Gastrocnemius medialis (tissue), 4 donors: ENCODE measurements around the gene TOMM7. TPM values are rescaled to one million over a fixed set of nuclear protein-coding genes. Genes with fewer than 3 reads are reported as not detected.
"Not testable (repeated sequence)": the region's sequence is repeated elsewhere in the genome, so short reads cannot be mapped to it uniquely, and the experiment has no call there.

ENCODE experiments used
- ATAC-seq, 2 donors: fragments of 150-250 bp; one replicate each; pipeline ENCODE4 v1.9.1; 2016
- DNase-seq, 2 donors: peaks; one replicate each; pipeline ENCODE4 v3.0.0-alpha.2; 2019
- H3K27ac ChIP-seq, 4 donors: fragments of 200-600 bp; sonication (generic); 1 replicate in 1 of 4; 2 replicates in 3 of 4; pipeline ENCODE4 v1.5.1; 2016 to 2018; ENCODE audit warnings: mild to moderate bottlenecking in 2 of 4, moderate library complexity in 1 of 4
- H3K27me3 ChIP-seq, 3 donors: fragments of 200-600 bp; sonication (generic) in 2 of 3; 1 replicate in 1 of 3; 2 replicates in 2 of 3; pipeline versions ENCODE4 v1.5.1 to v1.6.0; 2016 to 2019; ENCODE audit warnings: mild to moderate bottlenecking in 1 of 3, moderate library complexity in 1 of 3
- H3K36me3 ChIP-seq, 2 donors: fragments of 200-600 bp; sonication (generic) in 1 of 2; one replicate each; pipeline ENCODE4 v1.5.1; 2017 to 2018
- H3K4me1 ChIP-seq, 2 donors: fragments of 200-600 bp; sonication (generic) in 1 of 2; one replicate each; pipeline ENCODE4 v1.5.1; 2016 to 2017; ENCODE audit warnings: mild to moderate bottlenecking in 2 of 2
- H3K4me3 ChIP-seq, 4 donors: fragments of 200-600 bp; sonication (generic) in 3 of 4; 1 replicate in 1 of 4; 2 replicates in 3 of 4; pipeline ENCODE4 v1.5.1; 2016 to 2019; ENCODE audit warnings: mild to moderate bottlenecking in 2 of 4
- H3K9me3 ChIP-seq, 3 donors: fragments of 200-600 bp; sonication (generic) in 2 of 3; 1 replicate in 1 of 3; 2 replicates in 2 of 3; pipeline ENCODE4 v1.5.1; 2016 to 2019
- CTCF ChIP-seq, 5 experiments: fragments of 450-650 bp in 3 of 5; fragments of 200-600 bp in 2 of 5; sonication (generic) in 2 of 5; IDR thresholded peaks in 4 of 5; conservative IDR thresholded peaks in 1 of 5; 1 replicate in 4 of 5; 2 replicates in 1 of 5; pipeline ENCODE4 v1.5.1; 2016 to 2019; ENCODE audit warnings: antibody characterized with exemption in 5 of 5, mild to moderate bottlenecking in 3 of 5, moderate library complexity in 3 of 5
- POLR2A ChIP-seq, 2 donors: fragments of 450-650 bp; IDR thresholded peaks; one replicate each; pipeline ENCODE4 v1.6.1; 2017; ENCODE audit warnings: antibody characterized with exemption in 2 of 2, mild to moderate bottlenecking in 2 of 2, moderate library complexity in 2 of 2
- in situ Hi-C, 4 donors: fragments of 200-750 bp; cut with MboI; loops; one replicate each; pipeline versions ENCODE4 v1.15.0 to v1.8.0; 2017; ENCODE audit warnings: low sequenced_read_pairs in 4 of 4
- intact Hi-C: fragments of 100-400 bp; cut with DNase I; formaldehyde crosslinking; loops from one replicate; pipeline ENCODE4 v1.15.1; 2023; ENCODE audit warnings: low total_unique reads
- total RNA-seq, 4 donors: library from RNA; depleted of rRNA; stranded (reverse); fragments of >200 nt; gene quantifications; one replicate each; pipeline versions ENCODE4 v1.1.0 to v1.2.3, GENCODE V29; 2016

TOMM7 gene
- total RNA-seq, 4 donors from 2014 or later, result 124 to 235 (median 218) TPM

GRCh38 chr7:22783421-22783820 lies 39.2 kb downstream of the TOMM7 start:
- intact Hi-C loops, result loop anchor here (5.0 kb wide), 1 partner anchor 226 kb away; no protein-coding TSS in a partner anchor

DNA sequence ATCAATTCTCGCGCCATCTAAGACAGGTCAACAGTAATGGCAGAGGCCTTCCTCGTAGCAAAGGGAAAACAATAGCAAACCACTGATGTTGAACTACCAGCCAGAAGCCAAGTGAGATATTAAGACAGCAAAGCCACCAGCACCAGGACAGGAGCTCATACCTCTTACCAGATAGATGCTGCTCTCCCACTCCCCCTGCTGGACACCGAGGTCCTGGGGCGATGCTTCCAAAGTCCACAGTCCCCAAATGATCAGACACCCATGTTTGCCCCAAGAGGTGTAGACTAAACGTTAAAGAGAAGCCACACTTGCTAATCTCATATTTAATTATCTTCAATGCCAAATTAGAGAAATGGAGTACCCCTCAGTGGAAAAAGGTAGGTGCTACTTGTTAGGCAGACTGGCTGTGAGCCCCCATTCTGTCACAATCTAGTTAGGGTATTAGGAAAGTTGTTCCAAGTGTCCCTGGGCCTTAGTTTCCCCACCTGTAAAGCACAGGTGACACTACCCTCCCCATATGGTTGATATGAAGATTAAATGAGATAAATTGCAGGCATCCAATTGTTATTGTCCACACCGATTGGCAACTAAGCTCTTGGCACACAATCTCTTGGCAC lies 39.9 kb downstream of the TOMM7 start:
- ATAC-seq, result peak in 1 of 2 donors; percentile 68
- no peaks in the 10 kb centered on the region for H3K36me3 ChIP-seq
- no peak overlapping the region for H3K27ac ChIP-seq
- peaks cover 0 to 9% of the 10 kb centered on the region in 2 donors for H3K4me1 ChIP-seq
- no peaks in the 10 kb centered on the region for H3K9me3 ChIP-seq
- intact Hi-C loops (loop anchor here (5.0 kb wide), 1 partner anchor 225 kb away; no protein-coding TSS in a partner anchor), in situ Hi-C loops (no loop called here)
- TF ChIP-seq POLR2A (IDR thresholded peaks at IDR 0.05) (no peak), CTCF (IDR thresholded peaks at IDR 0.05 in 4 of 5, conservative IDR thresholded peaks at IDR 0.05 in 1 of 5) (peak; percentile 39 to 73 (median 52))
- no peak overlapping the region for H3K4me3 ChIP-seq
- H3K27me3 ChIP-seq, result no peaks in the 10 kb centered on the region
- peak; percentile 14 to 28 for DNase-seq

More at GRCh38 chr7:22783421-22783820, 39.2 kb downstream of the TOMM7 start:
- Histone ChIP-seq H3K9me3 (no peaks in the 10 kb centered on the region), H3K27ac (no peak overlapping the region), H3K27me3 (no peaks in the 10 kb centered on the region), H3K36me3 (no peaks in the 10 kb centered on the region), H3K4me3 (no peak overlapping the region), H3K4me1 (peaks cover 0 to 9% of the 10 kb centered on the region in 2 donors)
- ATAC-seq, result no peak
- in situ Hi-C loops, result no loop called here
- TF ChIP-seq CTCF (IDR thresholded peaks at IDR 0.05 in 4 of 5, conservative IDR thresholded peaks at IDR 0.05 in 1 of 5) (no peak), POLR2A (IDR thresholded peaks at IDR 0.05) (no peak)
- DNase-seq, result no peak

GRCh38 chr7:22781230-22781711 lies 41.4 kb downstream of the TOMM7 start:
- no peaks in the 10 kb centered on the region for H3K36me3 ChIP-seq
- DNase-seq, result no peak
- no peaks in the 10 kb centered on the region for H3K9me3 ChIP-seq
- H3K4me1 ChIP-seq, result peaks cover 0 to 9% of the 10 kb centered on the region in 2 donors
- ATAC-seq, result no peak
- in situ Hi-C loops, result no loop called here
- intact Hi-C loops, result loop anchor here (5.0 kb wide), 1 partner anchor 224 kb away; no protein-coding TSS in a partner anchor
- no peaks in the 10 kb centered on the region for H3K27me3 ChIP-seq
- TF ChIP-seq CTCF (IDR thresholded peaks at IDR 0.05 in 4 of 5, conservative IDR thresholded peaks at IDR 0.05 in 1 of 5) (no peak), POLR2A (IDR thresholded peaks at IDR 0.05) (no peak)
- H3K27ac ChIP-seq, result no peak overlapping the region
- no peak overlapping the region for H3K4me3 ChIP-seq

GRCh38 chr7:22779730-22780323 lies 42.8 kb downstream of the TOMM7 start:
- H3K9me3 ChIP-seq, H3K4me3 ChIP-seq, H3K36me3 ChIP-seq, H3K27ac ChIP-seq, ATAC-seq, DNase-seq, H3K27me3 ChIP-seq, H3K4me1 ChIP-seq, in situ Hi-C loops: not testable (repeated sequence)
- intact Hi-C loops, result loop anchor here (5.0 kb wide), 1 partner anchor 223 kb away; no protein-coding TSS in a partner anchor

- DNase-seq (no peak), ATAC-seq (no peak)
- Histone ChIP-seq H3K36me3 (no peaks in the 10 kb centered on the region), H3K4me3 (no peak overlapping the region), H3K27ac (no peak overlapping the region), H3K4me1 (peaks cover 0 to 9% of the 10 kb centered on the region in 2 donors), H3K27me3 (no peaks in the 10 kb centered on the region), H3K9me3 (no peaks in the 10 kb centered on the region)
- no peak for TF ChIP-seq CTCF (IDR thresholded peaks at IDR 0.05 in 4 of 5, conservative IDR thresholded peaks at IDR 0.05 in 1 of 5)
- no peak for TF ChIP-seq POLR2A (IDR thresholded peaks at IDR 0.05)
- intact Hi-C loops, result no loop called here
- in situ Hi-C loops, result no loop called here
Observed at GRCh38 chr7:22776964-22777363, 45.7 kb downstream of the TOMM7 start.
